ENCODE measurements around the gene SNUPN. TPM values are rescaled to one million over a fixed set of nuclear protein-coding genes. Genes with fewer than 3 reads are reported as not detected.

The SNUPN gene
- total RNA-seq, 1 donor from 2014 or later = 17.4 TPM

DNA sequence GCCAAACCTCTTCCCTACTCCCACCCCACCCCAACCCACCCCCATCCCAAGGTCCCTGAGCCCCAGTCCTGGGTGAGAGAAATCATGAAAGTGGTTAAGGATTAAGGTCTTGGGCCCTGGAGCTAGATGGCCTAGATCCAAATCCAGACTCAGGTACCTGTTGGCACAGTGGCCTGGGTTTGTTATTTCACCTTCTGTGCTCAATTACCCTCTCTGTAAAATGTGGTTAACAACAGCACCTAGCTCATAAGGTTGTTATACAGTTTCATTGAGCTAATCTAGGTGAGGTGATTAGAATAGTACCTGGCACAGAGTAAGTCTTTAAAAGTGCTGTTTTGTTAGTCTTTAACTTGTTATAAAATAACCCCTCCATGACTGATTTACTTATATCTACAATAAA lies 6.4 kb upstream of the SNUPN start:
- no peak for DNase-seq (ENCODE audit: low read depth)
- TF ChIP-seq, protein P1, sequence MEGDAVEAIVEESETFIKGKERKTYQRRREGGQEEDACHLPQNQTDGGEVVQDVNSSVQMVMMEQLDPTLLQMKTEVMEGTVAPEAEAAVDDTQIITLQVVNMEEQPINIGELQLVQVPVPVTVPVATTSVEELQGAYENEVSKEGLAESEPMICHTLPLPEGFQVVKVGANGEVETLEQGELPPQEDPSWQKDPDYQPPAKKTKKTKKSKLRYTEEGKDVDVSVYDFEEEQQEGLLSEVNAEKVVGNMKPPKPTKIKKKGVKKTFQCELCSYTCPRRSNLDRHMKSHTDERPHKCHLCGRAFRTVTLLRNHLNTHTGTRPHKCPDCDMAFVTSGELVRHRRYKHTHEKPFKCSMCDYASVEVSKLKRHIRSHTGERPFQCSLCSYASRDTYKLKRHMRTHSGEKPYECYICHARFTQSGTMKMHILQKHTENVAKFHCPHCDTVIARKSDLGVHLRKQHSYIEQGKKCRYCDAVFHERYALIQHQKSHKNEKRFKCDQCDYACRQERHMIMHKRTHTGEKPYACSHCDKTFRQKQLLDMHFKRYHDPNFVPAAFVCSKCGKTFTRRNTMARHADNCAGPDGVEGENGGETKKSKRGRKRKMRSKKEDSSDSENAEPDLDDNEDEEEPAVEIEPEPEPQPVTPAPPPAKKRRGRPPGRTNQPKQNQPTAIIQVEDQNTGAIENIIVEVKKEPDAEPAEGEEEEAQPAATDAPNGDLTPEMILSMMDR (IDR thresholded peaks at IDR 0.05; ENCODE audit: insufficient read depth, low read length, poor library complexity, severe bottlenecking) = no peak
- Histone ChIP-seq H3K36me3 (ENCODE audit: control insufficient read depth, insufficient read depth, low read length) (no peaks in the 10 kb centered on the region), H3K4me3 (ENCODE audit: low read depth, low read length) (no peak overlapping the region), H3K27me3 (ENCODE audit: control insufficient read depth, insufficient read depth, low read length) (no peaks in the 10 kb centered on the region)

DNA sequence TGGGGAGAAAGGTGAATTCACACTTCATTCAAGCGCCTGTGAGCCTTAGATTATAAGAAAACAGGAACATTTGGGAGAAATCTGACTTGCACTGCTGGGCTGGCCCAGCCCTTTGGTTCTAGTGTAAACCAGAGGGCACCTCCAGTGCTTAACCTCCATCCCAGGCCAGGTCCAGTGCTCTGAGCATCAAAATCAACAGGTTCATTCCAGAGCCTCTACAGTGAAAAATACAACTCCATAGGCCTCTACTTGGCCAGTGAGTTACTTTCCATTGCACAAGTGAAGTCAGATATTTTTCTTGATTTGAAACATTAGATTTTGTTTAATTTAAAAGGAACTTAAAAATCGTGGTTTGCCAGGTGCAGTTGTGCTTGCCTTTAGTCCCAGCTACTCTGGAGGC lies 3.0 kb downstream of the SNUPN start:
- Histone ChIP-seq H3K27me3 (ENCODE audit: control insufficient read depth, insufficient read depth, low read length) (no peaks in the 10 kb centered on the region), H3K36me3 (ENCODE audit: control insufficient read depth, insufficient read depth, low read length) (no peaks in the 10 kb centered on the region), H3K4me3 (ENCODE audit: low read depth, low read length) (no peak overlapping the region)
- no peak for DNase-seq (ENCODE audit: low read depth)
- TF ChIP-seq, protein P1 (IDR thresholded peaks at IDR 0.05; ENCODE audit: insufficient read depth, low read length, poor library complexity, severe bottlenecking) = no peak

DNA sequence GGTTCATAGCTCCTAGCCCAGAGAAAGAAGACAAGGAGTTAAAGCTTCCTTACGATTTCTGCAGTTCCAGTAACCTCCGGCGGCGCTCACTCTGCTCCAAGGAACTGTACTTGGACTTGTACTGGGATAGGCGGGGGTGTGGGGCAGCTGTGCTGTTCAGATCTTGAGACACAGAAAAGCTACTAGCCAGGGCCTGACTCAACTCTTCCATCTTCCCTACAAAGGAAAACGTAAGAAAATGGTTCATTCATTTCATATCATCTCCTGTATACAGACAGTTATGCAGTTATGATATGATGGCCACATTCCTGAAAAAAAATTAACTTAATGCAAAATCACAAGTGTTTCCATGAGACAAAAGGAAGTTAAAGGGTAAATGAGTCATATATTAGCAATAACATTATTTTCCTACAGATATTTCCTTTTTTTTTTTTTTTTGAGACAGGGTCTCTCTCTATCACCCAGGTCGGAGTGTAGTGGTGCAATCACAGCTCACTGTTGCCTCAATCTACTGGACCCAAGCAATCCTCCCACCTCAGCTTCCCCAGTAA lies 4.6 kb downstream of the SNUPN start:
- Histone ChIP-seq H3K27me3 (ENCODE audit: control insufficient read depth, insufficient read depth, low read length) (no peaks in the 10 kb centered on the region), H3K36me3 (ENCODE audit: control insufficient read depth, insufficient read depth, low read length) (peaks cover 1% of the 10 kb centered on the region), H3K4me3 (ENCODE audit: low read depth, low read length) (no peak overlapping the region)
- TF ChIP-seq, protein P1 (IDR thresholded peaks at IDR 0.05; ENCODE audit: insufficient read depth, low read length, poor library complexity, severe bottlenecking) = no peak
- DNase-seq (ENCODE audit: low read depth) = no peak

DNA sequence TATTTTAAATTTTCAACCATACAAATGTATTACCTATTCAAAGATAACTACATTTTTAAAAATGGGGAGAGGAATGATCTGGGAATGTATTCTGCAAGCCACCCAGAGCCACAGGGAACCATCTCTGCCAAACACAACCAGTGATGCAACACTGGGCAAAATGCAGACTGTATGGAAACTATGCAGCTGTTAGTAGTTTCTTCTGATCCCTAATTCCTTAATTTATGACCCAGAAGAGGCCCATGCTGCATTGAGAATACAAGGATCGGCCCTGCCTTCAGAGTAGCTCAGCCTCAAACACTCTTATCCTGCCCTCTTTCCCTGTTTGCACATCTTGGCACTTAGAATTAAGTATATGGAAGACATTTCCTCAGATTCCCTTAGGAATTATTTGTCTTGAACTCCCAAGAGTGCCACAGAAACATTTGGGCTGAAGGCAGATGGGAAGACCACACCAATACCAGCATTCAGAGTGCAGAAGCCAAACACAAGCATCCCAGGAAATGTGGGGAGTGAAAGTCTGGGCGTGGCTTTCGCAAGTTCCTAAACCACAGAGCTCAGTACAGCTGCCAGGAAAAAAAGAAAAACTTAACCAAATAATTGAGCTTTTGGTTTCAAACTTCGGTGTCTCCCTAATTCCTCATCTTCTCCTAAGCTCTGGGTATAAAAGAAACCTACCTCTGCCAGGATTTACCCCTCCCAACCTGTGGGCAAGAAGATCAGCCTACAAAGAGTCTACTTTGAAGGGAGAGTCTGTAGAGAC lies 5.3 kb downstream of the SNUPN start:
- Histone ChIP-seq H3K27me3 (ENCODE audit: control insufficient read depth, insufficient read depth, low read length) (no peaks in the 10 kb centered on the region), H3K36me3 (ENCODE audit: control insufficient read depth, insufficient read depth, low read length) (peaks cover 1% of the 10 kb centered on the region), H3K4me3 (ENCODE audit: low read depth, low read length) (no peak overlapping the region)
- DNase-seq (ENCODE audit: low read depth) = no peak
- TF ChIP-seq, protein P1 (IDR thresholded peaks at IDR 0.05; ENCODE audit: insufficient read depth, low read length, poor library complexity, severe bottlenecking) = no peak

DNA sequence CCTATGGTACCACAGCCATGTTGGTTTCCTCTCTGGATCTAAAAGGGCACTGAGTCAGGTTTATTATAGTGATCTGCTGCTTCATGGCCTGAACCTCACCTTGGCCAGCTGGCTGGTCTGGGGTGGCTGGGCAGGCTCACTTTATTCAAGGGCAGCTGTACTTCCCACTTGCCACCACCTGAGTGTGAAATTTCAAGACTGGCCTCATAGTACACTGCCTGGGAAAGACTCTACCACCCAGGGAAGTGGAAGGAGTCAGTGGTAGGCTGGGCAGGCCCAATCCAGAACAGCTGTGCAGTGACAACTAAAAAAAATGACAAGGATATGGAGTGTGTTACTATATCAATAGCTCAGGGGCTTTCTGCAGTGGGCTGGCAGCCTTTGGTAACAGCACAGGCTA lies 8.8 kb downstream of the SNUPN start:
- DNase-seq (ENCODE audit: low read depth) = no peak
- Histone ChIP-seq H3K36me3 (ENCODE audit: control insufficient read depth, insufficient read depth, low read length) (peaks cover 1% of the 10 kb centered on the region), H3K4me3 (ENCODE audit: low read depth, low read length) (no peak overlapping the region), H3K27me3 (ENCODE audit: control insufficient read depth, insufficient read depth, low read length) (no peaks in the 10 kb centered on the region)
- TF ChIP-seq, protein P1 (IDR thresholded peaks at IDR 0.05; ENCODE audit: insufficient read depth, low read length, poor library complexity, severe bottlenecking) = no peak
